Fibroblast of lung (primary cell): ENCODE measurements around the gene MCM3AP. TPM values are rescaled to one million over a fixed set of nuclear protein-coding genes. Genes with fewer than 3 reads are reported as not detected.

Experiments
- DNase-seq, 2 donors: peaks; one replicate each; pipeline versions ENCODE4 v3.0.0 to v3.0.0-alpha.2; 2010; ENCODE audit warnings: low read depth in 2 of 2
- H2AFZ ChIP-seq: 2 replicates; pipeline ENCODE4 v1.5.1; 2012; ENCODE audit warnings: low read length, control low read depth, inconsistent platforms
- H3K27ac ChIP-seq: 2 replicates; pipeline ENCODE4 v1.5.1; 2011; ENCODE audit warnings: low read length, control low read depth; ENCODE audit not compliant: insufficient read depth
- H3K27me3 ChIP-seq: 2 replicates; pipeline ENCODE4 v1.5.1; 2011; ENCODE audit warnings: mild to moderate bottlenecking, low read length; ENCODE audit not compliant: control insufficient read depth, insufficient read depth
- H3K36me3 ChIP-seq: 2 replicates; pipeline ENCODE4 v1.5.1; 2011; ENCODE audit warnings: low read length; ENCODE audit not compliant: control insufficient read depth, insufficient read depth
- H3K4me1 ChIP-seq: 2 replicates; pipeline ENCODE4 v1.5.1; 2011; ENCODE audit warnings: low read length; ENCODE audit not compliant: control insufficient read depth, insufficient read depth; ENCODE audit errors: extremely low read depth
- H3K4me2 ChIP-seq: 2 replicates; pipeline ENCODE4 v1.5.1; 2011; ENCODE audit warnings: low read length, control low read depth; ENCODE audit not compliant: insufficient read depth; ENCODE audit errors: extremely low read depth
- H3K4me3 ChIP-seq, 4 experiments: fragments of 200-600 bp in 1 of 4; sonication (generic) in 1 of 4; replicated peaks in 1 of 4; 2 replicates each; pipeline ENCODE4 v1.5.1; 2011 to 2016; ENCODE audit warnings: low read length in 4 of 4, low read depth in 3 of 4, mild to moderate bottlenecking in 3 of 4, control low read depth in 2 of 4, inconsistent platforms in 1 of 4, mixed read lengths in 1 of 4; ENCODE audit not compliant: insufficient read depth in 1 of 4; ENCODE audit errors: control extremely low read depth in 1 of 4
- H3K79me2 ChIP-seq: 2 replicates; pipeline ENCODE4 v1.5.1; 2012; ENCODE audit warnings: mild to moderate bottlenecking, low read length, inconsistent platforms; ENCODE audit not compliant: control insufficient read depth, insufficient read depth
- H3K9ac ChIP-seq: 2 replicates; pipeline ENCODE4 v1.5.1; 2011; ENCODE audit warnings: mild to moderate bottlenecking, low read length, control low read depth; ENCODE audit not compliant: insufficient read depth
- H3K9me3 ChIP-seq: 2 replicates; pipeline ENCODE4 v1.5.1; 2012; ENCODE audit warnings: low read depth, low read length; ENCODE audit not compliant: control insufficient read depth, insufficient read depth
- H4K20me1 ChIP-seq: 2 replicates; pipeline ENCODE4 v1.5.1; 2011; ENCODE audit warnings: low read length; ENCODE audit not compliant: control insufficient read depth, insufficient read depth; ENCODE audit errors: extremely low read depth
- EZH2 ChIP-seq: IDR thresholded peaks from 2 replicates; pipeline ENCODE4 v1.5.1; 2012; ENCODE audit warnings: low read length, control low read depth, mild to moderate bottlenecking; ENCODE audit errors: missing control alignments
- polyA plus RNA-seq, 2 donors: library from polyadenylated mRNA; depleted of rRNA in 1 of 2; stranded (reverse) in 1 of 2; unstranded in 1 of 2; fragments of >200 nt; gene quantifications; 2 replicates each; pipeline ENCODE4 v1.2.1, GENCODE V29; 2011 to 2012; ENCODE audit warnings: missing spikeins in 1 of 2
- total RNA-seq: library from RNA; depleted of rRNA; stranded (reverse); fragments of >200 nt; gene quantifications from 2 replicates; pipeline ENCODE4 v1.2.1, GENCODE V29; 2014
- TF ChIP-seq, protein P1 (sequence below), 2 donors: IDR thresholded peaks in 1 of 2; conservative IDR thresholded peaks in 1 of 2; 1 replicate in 1 of 2; 2 replicates in 1 of 2; pipeline ENCODE4 v1.5.1; 2011 to 2012; ENCODE audit warnings: low read length in 2 of 2, control low read depth in 1 of 2, inconsistent platforms in 1 of 2, low read depth in 1 of 2, mild to moderate bottlenecking in 1 of 2

MCM3AP gene
- total and polyA plus RNA-seq, 2 donors (not counting 1 experiment from before 2014, with no cell fraction given), result 40.4 to 64.6 TPM

DNA sequence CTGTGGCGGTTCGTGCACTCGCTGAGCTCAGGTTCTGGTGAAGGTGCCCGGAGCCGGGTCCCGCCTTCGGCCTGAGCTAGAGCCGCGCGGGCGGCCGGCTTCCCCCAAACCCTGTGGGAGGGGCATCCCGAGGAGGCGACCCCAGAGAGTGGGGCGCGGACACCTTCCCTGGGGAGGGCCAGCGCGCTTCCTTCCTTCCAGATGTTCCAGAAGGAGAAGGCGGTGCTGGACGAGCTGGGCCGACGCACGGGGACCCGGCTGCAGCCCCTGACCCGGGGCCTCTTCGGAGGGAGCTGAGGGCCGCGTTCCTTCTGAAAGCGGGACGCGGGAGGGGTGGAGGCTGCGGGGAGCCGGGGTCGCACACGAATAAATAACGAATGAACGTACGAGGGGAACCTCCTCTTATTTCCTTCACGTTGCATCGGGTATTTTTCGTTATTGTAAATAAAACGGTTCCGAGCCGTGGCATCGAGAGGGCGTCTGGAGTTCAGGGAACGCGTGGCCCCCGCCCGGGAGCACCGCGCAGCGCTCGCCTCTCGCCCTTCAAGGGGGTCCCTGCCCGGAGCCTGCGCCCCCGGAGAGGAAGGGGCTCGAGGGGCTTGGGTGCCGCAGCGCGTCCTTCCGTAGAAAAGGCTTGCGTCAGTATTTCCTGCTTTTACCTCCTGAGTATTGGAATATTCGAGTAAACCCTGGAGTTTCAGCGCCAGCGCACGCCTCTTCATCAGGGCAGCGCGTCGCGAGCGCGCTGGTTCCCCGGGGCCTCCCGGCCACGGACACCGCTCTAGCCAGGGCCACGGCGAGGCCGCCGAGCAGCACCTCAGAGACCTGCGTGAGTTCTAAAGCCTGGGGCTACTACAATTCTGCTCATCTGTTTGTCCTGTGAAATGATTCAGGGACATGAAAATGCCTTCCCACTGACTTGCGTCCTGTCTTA, 12.2 kb upstream of the MCM3AP start:
- DNase-seq, result peak; percentile 33 to 36
- Histone ChIP-seq H3K9me3 (no peaks in the 10 kb centered on the region), H3K4me1 (peaks cover 9% of the 10 kb centered on the region), H3K9ac (no peak overlapping the region), H3K27me3 (no peaks in the 10 kb centered on the region), H2AFZ (peak overlapping the region; percentile 73), H3K4me2 (peak overlapping the region; percentile 77), H3K36me3 (peaks cover 3% of the 10 kb centered on the region), H3K4me3 (peak overlapping the region in 2 of 4 experiments; percentile 40 to 41), H3K79me2 (no peaks in the 10 kb centered on the region), H3K27ac (peak overlapping the region; percentile 43), H4K20me1 (no peaks in the 10 kb centered on the region)
- TF ChIP-seq, protein P1, sequence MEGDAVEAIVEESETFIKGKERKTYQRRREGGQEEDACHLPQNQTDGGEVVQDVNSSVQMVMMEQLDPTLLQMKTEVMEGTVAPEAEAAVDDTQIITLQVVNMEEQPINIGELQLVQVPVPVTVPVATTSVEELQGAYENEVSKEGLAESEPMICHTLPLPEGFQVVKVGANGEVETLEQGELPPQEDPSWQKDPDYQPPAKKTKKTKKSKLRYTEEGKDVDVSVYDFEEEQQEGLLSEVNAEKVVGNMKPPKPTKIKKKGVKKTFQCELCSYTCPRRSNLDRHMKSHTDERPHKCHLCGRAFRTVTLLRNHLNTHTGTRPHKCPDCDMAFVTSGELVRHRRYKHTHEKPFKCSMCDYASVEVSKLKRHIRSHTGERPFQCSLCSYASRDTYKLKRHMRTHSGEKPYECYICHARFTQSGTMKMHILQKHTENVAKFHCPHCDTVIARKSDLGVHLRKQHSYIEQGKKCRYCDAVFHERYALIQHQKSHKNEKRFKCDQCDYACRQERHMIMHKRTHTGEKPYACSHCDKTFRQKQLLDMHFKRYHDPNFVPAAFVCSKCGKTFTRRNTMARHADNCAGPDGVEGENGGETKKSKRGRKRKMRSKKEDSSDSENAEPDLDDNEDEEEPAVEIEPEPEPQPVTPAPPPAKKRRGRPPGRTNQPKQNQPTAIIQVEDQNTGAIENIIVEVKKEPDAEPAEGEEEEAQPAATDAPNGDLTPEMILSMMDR (conservative IDR thresholded peaks at IDR 0.05 in 1 of 2, IDR thresholded peaks at IDR 0.05 in 1 of 2; ENCODE audit: low read depth in 1 of 2, low read length in 2 of 2), result no peak
- TF ChIP-seq EZH2, result no peak

DNA sequence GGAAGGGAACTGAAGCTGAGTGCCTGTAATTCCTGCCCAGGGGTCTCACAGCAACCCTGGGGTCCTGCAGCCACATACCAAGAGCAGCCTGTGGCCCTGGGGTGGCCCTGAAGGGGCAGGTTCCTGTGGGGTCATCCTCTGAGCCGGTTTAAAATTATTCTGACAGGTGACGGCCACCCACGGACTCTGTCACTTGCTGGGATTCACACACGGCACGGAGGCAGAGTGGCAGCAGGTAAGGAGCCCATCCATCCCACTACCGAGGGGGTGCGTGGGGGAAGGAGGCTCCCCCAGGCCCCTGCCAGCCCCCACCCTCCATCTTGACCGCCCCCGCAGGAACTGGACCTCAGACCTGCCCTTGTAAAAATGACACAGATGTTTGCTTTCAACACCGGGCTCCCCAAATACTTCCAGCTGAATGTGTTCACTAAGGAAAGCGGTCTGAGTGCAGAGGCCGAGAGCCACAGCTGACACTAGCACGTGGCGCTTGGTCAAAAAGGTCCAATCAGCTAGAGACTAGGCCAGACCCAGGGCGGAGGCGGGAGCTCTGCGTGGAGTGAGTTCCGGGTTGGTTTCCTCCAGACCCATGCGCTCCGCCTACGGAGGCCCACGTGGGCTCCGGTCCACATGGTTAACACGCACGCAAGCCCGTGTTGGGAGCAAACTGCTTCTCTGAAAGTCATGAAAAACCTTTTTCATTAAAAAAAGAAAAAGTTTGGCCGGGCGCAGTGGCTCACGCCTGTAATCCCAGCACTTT, 10.8 kb upstream of the MCM3AP start:
- peak overlapping the region; percentile 23 for H3K4me2 ChIP-seq
- no peak overlapping the region for H3K9ac ChIP-seq
- H4K20me1 ChIP-seq, result no peaks in the 10 kb centered on the region
- H3K36me3 ChIP-seq, result peaks cover 5% of the 10 kb centered on the region
- H3K27me3 ChIP-seq, result no peaks in the 10 kb centered on the region
- TF ChIP-seq EZH2, result no peak
- TF ChIP-seq, protein P1 (conservative IDR thresholded peaks at IDR 0.05 in 1 of 2, IDR thresholded peaks at IDR 0.05 in 1 of 2; ENCODE audit: low read depth in 1 of 2, low read length in 2 of 2), result no peak
- H2AFZ ChIP-seq, result no peak overlapping the region
- no peaks in the 10 kb centered on the region for H3K79me2 ChIP-seq
- peaks cover 9% of the 10 kb centered on the region for H3K4me1 ChIP-seq
- no peak overlapping the region for H3K27ac ChIP-seq
- no peaks in the 10 kb centered on the region for H3K9me3 ChIP-seq
- H3K4me3 ChIP-seq, result no peak overlapping the region
- peak; percentile 40 to 76 for DNase-seq

DNA sequence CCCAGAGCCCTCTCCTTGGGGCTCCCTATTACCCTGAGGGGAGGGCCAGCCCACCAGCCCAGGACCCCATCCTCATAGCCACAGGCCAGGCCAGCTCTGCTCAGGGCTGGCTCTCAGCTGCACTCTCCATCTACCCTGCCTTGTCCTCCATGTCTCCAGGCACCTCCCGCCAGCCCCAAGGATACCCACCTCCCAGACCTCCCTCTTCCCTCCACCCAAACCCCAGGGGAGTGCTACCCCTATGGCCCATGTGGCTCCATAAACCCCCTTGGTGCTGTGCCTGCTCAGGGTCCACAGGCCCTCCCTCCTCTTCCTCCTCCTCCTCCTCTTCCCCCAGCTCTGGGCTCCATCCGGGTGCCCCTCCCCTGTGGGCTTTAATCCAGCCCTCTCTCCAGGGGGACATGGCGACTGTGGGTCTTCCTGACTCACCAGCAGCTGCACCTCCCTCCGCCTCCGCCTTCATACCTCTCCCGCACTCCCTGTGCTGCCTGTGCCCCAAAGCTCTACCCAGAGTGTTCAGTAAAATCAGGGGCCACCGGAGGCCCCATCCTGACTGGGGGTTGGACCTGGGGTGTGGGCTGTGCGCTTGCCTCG, 9.9 kb upstream of the MCM3AP start:
- Histone ChIP-seq H3K79me2 (no peaks in the 10 kb centered on the region), H3K4me2 (no peak overlapping the region), H3K9ac (no peak overlapping the region), H3K4me1 (peaks cover 9% of the 10 kb centered on the region), H3K36me3 (peaks cover 5% of the 10 kb centered on the region), H3K4me3 (no peak overlapping the region), H3K9me3 (no peaks in the 10 kb centered on the region), H4K20me1 (no peaks in the 10 kb centered on the region), H3K27me3 (no peaks in the 10 kb centered on the region), H3K27ac (peak overlapping the region; percentile 51), H2AFZ (peak overlapping the region; percentile 53)
- peak; percentile 24 to 85 for DNase-seq
- TF ChIP-seq, protein P1 (conservative IDR thresholded peaks at IDR 0.05 in 1 of 2, IDR thresholded peaks at IDR 0.05 in 1 of 2; ENCODE audit: low read depth in 1 of 2, low read length in 2 of 2), result no peak
- TF ChIP-seq EZH2, result no peak
